Uterus (tissue), 4 donors: ENCODE measurements around the gene NUDT1. TPM values are rescaled to one million over a fixed set of nuclear protein-coding genes. Genes with fewer than 3 reads are reported as not detected.

Experiments used
- DNase-seq, 2 donors: peaks; one replicate each; pipeline ENCODE4 v3.0.0-alpha.2; 2019 to 2020
- H3K27ac ChIP-seq, 2 donors: fragments of 200-600 bp; sonication (generic); 1 replicate in 1 of 2; 2 replicates in 1 of 2; pipeline ENCODE4 v1.5.1; 2016 to 2018
- H3K27me3 ChIP-seq, 2 donors: fragments of 200-600 bp; sonication (generic); one replicate each; pipeline ENCODE4 v1.5.1; 2018 to 2019; ENCODE audit warnings: control low read depth in 1 of 2
- H3K36me3 ChIP-seq, 2 donors: fragments of 200-600 bp; sonication (generic); one replicate each; pipeline ENCODE4 v1.5.1; 2019; ENCODE audit warnings: control low read depth in 1 of 2
- H3K4me1 ChIP-seq, 2 donors: fragments of 200-600 bp; sonication (generic); one replicate each; pipeline ENCODE4 v1.5.1; 2018 to 2019; ENCODE audit warnings: control low read depth in 1 of 2
- H3K4me3 ChIP-seq, 2 donors: fragments of 200-600 bp; sonication (generic); 1 replicate in 1 of 2; 2 replicates in 1 of 2; pipeline ENCODE4 v1.5.1; 2018 to 2019; ENCODE audit warnings: mild to moderate bottlenecking in 1 of 2
- H3K9me3 ChIP-seq, 2 donors: fragments of 200-600 bp; sonication (generic); one replicate each; pipeline ENCODE4 v1.5.1; 2019; ENCODE audit warnings: control low read depth in 1 of 2
- CTCF ChIP-seq, 4 experiments: fragments of 200-600 bp in 2 of 4; fragments of 450-650 bp in 2 of 4; sonication (generic) in 2 of 4; IDR thresholded peaks; one replicate each; pipeline ENCODE4 v1.5.1; 2016 to 2019; ENCODE audit warnings: antibody characterized with exemption in 4 of 4, mild to moderate bottlenecking in 2 of 4, moderate library complexity in 1 of 4
- POLR2A ChIP-seq, 2 donors: fragments of 450-650 bp; IDR thresholded peaks; one replicate each; pipeline ENCODE4 v1.6.1; 2016; ENCODE audit warnings: antibody characterized with exemption in 2 of 2, mild to moderate bottlenecking in 1 of 2, moderate library complexity in 1 of 2
- intact Hi-C: fragments of 100-400 bp; cut with DNase I; formaldehyde crosslinking; loops from one replicate; pipeline ENCODE4 v1.15.1; 2023; ENCODE audit warnings: low total_unique reads
- total RNA-seq, 4 donors: library from RNA; depleted of rRNA in 3 of 4; stranded (reverse); fragments of >200 nt in 3 of 4; gene quantifications; one replicate each; pipeline versions ENCODE4 v1.1.0 to v1.2.4, GENCODE V29; 2014 to 2023
- donor health status: DM: yes; HTN: yes; CAD: no.

The NUDT1 gene
- total RNA-seq, 4 donors from 2014 or later, result 2.4 to 13.1 (median 7.6) TPM; not detected in 1

- H3K27ac ChIP-seq, result no peak overlapping the region
- no peaks in the 10 kb centered on the region for H3K4me1 ChIP-seq
- no peaks in the 10 kb centered on the region for H3K27me3 ChIP-seq
- no peaks in the 10 kb centered on the region for H3K36me3 ChIP-seq
- intact Hi-C loops, result no loop called here
- H3K4me3 ChIP-seq, result no peak overlapping the region
- no peak for TF ChIP-seq CTCF (IDR thresholded peaks at IDR 0.05)
- TF ChIP-seq POLR2A (IDR thresholded peaks at IDR 0.05), result no peak
- DNase-seq, result no peak
- no peaks in the 10 kb centered on the region for H3K9me3 ChIP-seq
Measured at GRCh38 chr7:2251381-2251780, 9.4 kb downstream of the NUDT1 start.

GRCh38 chr7:2251841-2252771 lies 10.1 kb downstream of the NUDT1 start:
- no peak for TF ChIP-seq CTCF (IDR thresholded peaks at IDR 0.05)
- no peak overlapping the region for H3K4me3 ChIP-seq
- H3K27me3 ChIP-seq, result no peaks in the 10 kb centered on the region
- no peak overlapping the region for H3K27ac ChIP-seq
- intact Hi-C loops, result no loop called here
- no peak for DNase-seq
- no peaks in the 10 kb centered on the region for H3K4me1 ChIP-seq
- no peaks in the 10 kb centered on the region for H3K36me3 ChIP-seq
- H3K9me3 ChIP-seq, result no peaks in the 10 kb centered on the region

- H3K27ac ChIP-seq, result no peak overlapping the region
- intact Hi-C loops, result no loop called here
Measured at GRCh38 chr7:2253021-2253420, 11.0 kb downstream of the NUDT1 start.

GRCh38 chr7:2253525-2254244 lies 11.7 kb downstream of the NUDT1 start:
- Histone ChIP-seq H3K27ac (no peak overlapping the region), H3K9me3 (no peaks in the 10 kb centered on the region), H3K36me3 (no peaks in the 10 kb centered on the region), H3K27me3 (no peaks in the 10 kb centered on the region), H3K4me3 (no peak overlapping the region), H3K4me1 (no peaks in the 10 kb centered on the region)
- no peak for DNase-seq
- intact Hi-C loops, result no loop called here
- TF ChIP-seq POLR2A (IDR thresholded peaks at IDR 0.05), result no peak
- TF ChIP-seq CTCF (IDR thresholded peaks at IDR 0.05), result no peak

More at GRCh38 chr7:2253021-2253420, 11.0 kb downstream of the NUDT1 start:
- TF ChIP-seq CTCF (IDR thresholded peaks at IDR 0.05), result no peak
- no peak for TF ChIP-seq POLR2A (IDR thresholded peaks at IDR 0.05)
- H3K36me3 ChIP-seq, result no peaks in the 10 kb centered on the region
- H3K27me3 ChIP-seq, result no peaks in the 10 kb centered on the region
- no peaks in the 10 kb centered on the region for H3K9me3 ChIP-seq
- H3K4me3 ChIP-seq, result no peak overlapping the region
- H3K4me1 ChIP-seq, result no peaks in the 10 kb centered on the region
- no peak for DNase-seq
